BLaER1 treated with 17β-estradiol and CSF1 and Interleukin-3, amounts not matched to agents 10 nM and 100 nM (cell line): ENCODE measurements around the gene BICDL2.

Experiments
- H3K27ac ChIP-seq, 11 experiments: shearing (Covaris generic); formaldehyde crosslinking; 2 replicates each; pipeline ENCODE4 v1.8.1; 2022
- H3K27me3 ChIP-seq, 11 experiments: shearing (Covaris generic); formaldehyde crosslinking; 2 replicates each; pipeline ENCODE4 v1.8.1; 2022
- H3K36me3 ChIP-seq, 11 experiments: shearing (Covaris generic); formaldehyde crosslinking; 2 replicates each; pipeline ENCODE4 v1.8.1; 2022
- H3K4me1 ChIP-seq, 10 experiments: shearing (Covaris generic); formaldehyde crosslinking; 2 replicates each; pipeline ENCODE4 v1.8.1; 2022
- H3K4me2 ChIP-seq, 11 experiments: shearing (Covaris generic); formaldehyde crosslinking; 2 replicates each; pipeline ENCODE4 v1.8.1; 2022
- H3K4me3 ChIP-seq, 10 experiments: shearing (Covaris generic); formaldehyde crosslinking; 2 replicates each; pipeline ENCODE4 v1.8.1; 2022
- H3K9ac ChIP-seq, 11 experiments: shearing (Covaris generic); formaldehyde crosslinking; 2 replicates each; pipeline ENCODE4 v1.8.1; 2022
- H3K9me3 ChIP-seq, 11 experiments: shearing (Covaris generic); formaldehyde crosslinking; replicated peaks in 1 of 11; 2 replicates each; pipeline ENCODE4 v1.8.1; 2022
- H4K20me1 ChIP-seq, 11 experiments: shearing (Covaris generic); formaldehyde crosslinking; 2 replicates each; pipeline ENCODE4 v1.8.1; 2022
- Cebpa-rat ChIP-seq, 11 experiments: shearing (Covaris generic); IDR thresholded peaks; 2 replicates each; pipeline ENCODE4 v1.8.1; 2022

Gene BICDL2

DNA sequence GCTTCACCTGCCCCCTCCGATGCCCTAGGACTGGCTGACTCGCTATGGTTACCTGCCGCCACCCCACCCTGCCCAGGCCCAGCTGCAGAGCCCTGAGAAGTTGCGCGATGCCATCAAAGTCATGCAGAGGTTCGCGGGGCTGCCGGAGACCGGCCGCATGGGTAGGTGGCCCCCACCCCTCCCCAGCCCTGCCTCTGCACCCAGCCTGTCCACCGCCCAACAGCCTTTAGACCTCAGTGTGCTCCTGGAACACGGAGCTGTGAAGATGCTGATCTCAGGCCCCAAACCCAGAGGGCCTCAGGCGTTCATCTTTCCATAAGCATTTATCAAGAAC is 10.6 kb upstream of the BICDL2 start:
- peak overlapping the region in 2 of 10 experiments; percentile 66 to 71; a peak in 1 of 20 replicates for H3K4me3 ChIP-seq

DNA sequence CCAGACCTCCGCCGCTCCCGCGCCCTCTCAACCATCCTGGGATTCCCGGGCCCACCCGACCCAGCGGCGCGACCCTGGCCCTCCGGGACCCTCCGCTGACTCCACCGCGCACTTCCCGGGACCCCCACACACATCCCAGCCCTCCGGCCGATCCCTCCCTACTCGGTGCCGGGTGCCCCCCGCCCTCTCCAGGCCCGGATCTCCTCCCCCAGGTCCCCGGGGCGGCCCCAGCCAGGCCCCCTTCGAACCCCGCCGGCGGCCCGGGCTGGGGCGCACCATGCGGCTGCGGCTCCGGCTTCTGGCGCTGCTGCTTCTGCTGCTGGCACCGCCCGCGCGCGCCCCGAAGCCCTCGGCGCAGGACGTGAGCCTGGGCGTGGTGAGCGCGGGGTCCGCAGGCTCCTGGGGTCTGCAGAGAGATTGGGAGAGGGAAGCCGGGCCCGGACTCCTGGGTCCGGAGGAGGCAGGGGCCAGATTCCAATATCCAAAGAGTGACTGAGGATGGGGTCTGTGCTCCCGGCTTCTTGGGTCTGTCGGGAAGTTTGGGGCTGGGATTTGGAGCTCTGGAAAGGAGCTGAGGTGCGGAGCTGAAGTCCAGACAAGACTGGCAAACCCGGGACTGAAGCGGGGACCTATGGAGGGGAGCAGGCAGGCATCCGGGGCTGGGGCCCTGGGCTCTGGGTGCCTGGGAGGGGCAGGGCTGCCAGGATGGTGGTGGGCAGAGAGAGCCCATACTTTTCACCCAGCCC is 10.1 kb upstream of the BICDL2 start:
- peaks cover 42 to 77% (median 63%) of the 10 kb centered on the region in 10 experiments for H3K4me1 ChIP-seq
- H3K9me3 ChIP-seq: no peaks in the 10 kb centered on the region
- peak overlapping the region; percentile 97 to 100 (median 99) for H3K4me2 ChIP-seq
- peak overlapping the region in 3 of 11 experiments; percentile 25 to 61 (median 41); a peak in 4 of 22 replicates for H3K27ac ChIP-seq
- H4K20me1 ChIP-seq: peaks cover 0 to 29% (median 5%) of the 10 kb centered on the region in 11 experiments; a peak in 8 of 22 replicates
- peaks cover 86 to 97% (median 91%) of the 10 kb centered on the region in 11 experiments for H3K27me3 ChIP-seq
- H3K36me3 ChIP-seq: peaks cover 0 to 7% (median 0%) of the 10 kb centered on the region in 11 experiments; a peak in 1 of 22 replicates
- peak overlapping the region; percentile 52 to 75 (median 62); a peak in 19 of 20 replicates for H3K4me3 ChIP-seq
- no peak for TF ChIP-seq Cebpa-rat (IDR thresholded peaks at IDR 0.05)
- H3K9ac ChIP-seq: peak overlapping the region in 10 of 11 experiments; percentile 39 to 75 (median 69); a peak in 13 of 22 replicates

More for the DNA sequence above, 10.6 kb upstream of the BICDL2 start:
- Histone ChIP-seq H3K4me1 (peaks cover 47 to 81% (median 68%) of the 10 kb centered on the region in 10 experiments), H3K27me3 (peaks cover 81 to 91% (median 85%) of the 10 kb centered on the region in 11 experiments), H4K20me1 (peaks cover 0 to 29% (median 5%) of the 10 kb centered on the region in 11 experiments; a peak in 8 of 22 replicates), H3K36me3 (peaks cover 0 to 8% (median 0%) of the 10 kb centered on the region in 11 experiments; a peak in 1 of 22 replicates), H3K27ac (peak overlapping the region in 1 of 11 experiments; percentile 61; a peak in 1 of 22 replicates), H3K9ac (no peak overlapping the region), H3K9me3 (no peaks in the 10 kb centered on the region), H3K4me2 (peak overlapping the region in 9 of 11 experiments; percentile 97 to 100 (median 99); a peak in 8 of 22 replicates)
- no peak for TF ChIP-seq Cebpa-rat (IDR thresholded peaks at IDR 0.05)

DNA sequence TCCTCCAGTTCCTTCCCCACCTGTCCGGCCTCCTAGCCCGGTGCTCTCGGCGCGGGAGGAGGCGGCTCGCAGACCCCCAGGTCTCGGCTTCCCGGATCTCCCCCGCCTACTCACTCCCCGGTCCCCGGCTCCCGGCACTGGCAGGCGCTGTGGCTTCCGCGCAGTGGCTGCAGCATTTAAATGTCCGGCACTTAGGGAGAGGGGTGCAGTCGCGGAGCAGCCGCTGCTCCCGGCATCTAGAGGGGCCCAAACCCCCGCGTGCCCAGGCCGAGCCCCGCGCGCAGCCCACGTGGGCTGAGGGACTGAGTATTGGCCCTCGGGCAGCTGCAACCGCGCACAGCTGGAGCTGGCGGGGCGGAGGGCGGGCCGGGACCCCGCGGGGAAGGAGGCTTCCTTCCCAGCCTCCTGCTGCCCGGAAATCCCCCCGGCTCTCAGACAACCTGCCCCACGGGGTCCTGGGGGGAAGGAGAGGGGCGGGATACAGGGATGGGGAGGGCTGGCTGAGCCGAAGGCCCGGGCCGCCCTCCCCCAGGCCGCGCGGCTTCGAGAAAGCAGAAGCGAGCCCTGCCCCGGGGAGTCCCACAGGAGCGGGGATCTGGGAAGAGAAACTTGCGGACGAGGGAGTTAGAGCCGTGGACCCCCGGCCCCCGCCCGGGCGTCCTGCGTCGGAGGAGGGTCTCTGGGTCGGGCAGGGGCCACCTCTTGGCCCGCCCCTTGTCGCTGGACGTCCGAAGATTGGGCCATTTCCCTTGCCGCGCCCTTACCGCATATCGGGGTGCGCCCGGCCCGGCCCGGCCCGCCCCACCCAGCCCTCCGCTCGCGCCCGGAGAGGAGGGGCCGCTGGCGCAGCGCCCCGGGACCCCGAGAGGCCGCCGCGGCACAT is 9.3 kb upstream of the BICDL2 start, which contains the start of gene MMP25:
Gene MMP25, plus strand, starts transcription at position 804 of the 883 bp plus-strand sequence. CDS start 357 bp downstream, outside the sequence.
- Histone ChIP-seq H3K9me3 (no peaks in the 10 kb centered on the region), H3K9ac (peak within 1 kb of the TSS; percentile 39 to 75 (median 69); a peak in 20 of 22 replicates), H3K4me2 (peak within 1 kb of the TSS; percentile 97 to 100 (median 99)), H3K4me1 (peaks cover 34 to 69% (median 54%) of the 10 kb centered on the region in 10 experiments), H3K4me3 (peak within 1 kb of the TSS; percentile 52 to 75 (median 62)), H4K20me1 (peaks cover 0 to 29% (median 5%) of the 10 kb centered on the region in 11 experiments; a peak in 8 of 22 replicates), H3K27ac (peak within 1 kb of the TSS in 9 of 11 experiments; percentile 25 to 62 (median 52); a peak in 15 of 22 replicates), H3K27me3 (peaks cover 91 to 100% (median 99%) of the 10 kb centered on the region in 11 experiments), H3K36me3 (no peaks in the 10 kb centered on the region)
- TF ChIP-seq Cebpa-rat (IDR thresholded peaks at IDR 0.05): no peak

DNA sequence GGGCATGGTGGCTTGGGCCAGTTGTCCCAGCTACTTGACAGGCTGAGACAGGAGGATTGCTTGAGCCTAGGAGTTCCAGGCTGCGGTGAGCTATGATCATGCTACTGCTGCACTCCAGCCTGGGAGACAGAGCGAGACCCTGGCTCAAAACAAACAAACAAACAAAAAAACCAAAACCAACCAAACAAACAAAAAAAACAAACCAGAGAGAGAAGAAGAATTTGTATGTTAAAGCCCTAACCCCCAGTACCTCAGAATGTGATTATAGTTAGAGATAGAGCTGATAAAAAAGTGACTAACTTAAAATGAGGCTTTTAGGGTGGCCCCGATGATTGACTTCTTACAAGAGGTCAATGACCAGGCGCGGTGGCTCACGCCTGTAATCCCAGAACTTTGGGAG is 8.0 kb upstream of the BICDL2 start:
- no peak for TF ChIP-seq Cebpa-rat (IDR thresholded peaks at IDR 0.05)
- Histone ChIP-seq H3K9me3 (no peaks in the 10 kb centered on the region), H3K9ac (no peak overlapping the region), H3K4me3 (peak overlapping the region in 7 of 10 experiments; percentile 61 to 75 (median 63); a peak in 7 of 20 replicates), H3K27ac (no peak overlapping the region), H3K4me2 (peak overlapping the region; percentile 97 to 100 (median 99); a peak in 20 of 22 replicates), H4K20me1 (peaks cover 0 to 29% (median 5%) of the 10 kb centered on the region in 11 experiments; a peak in 8 of 22 replicates), H3K27me3 (peaks cover 89 to 100% (median 100%) of the 10 kb centered on the region in 11 experiments), H3K36me3 (no peaks in the 10 kb centered on the region), H3K4me1 (peaks cover 22 to 56% (median 42%) of the 10 kb centered on the region in 10 experiments)

- no peaks in the 10 kb centered on the region for H3K36me3 ChIP-seq
- H3K4me1 ChIP-seq: peaks cover 13 to 36% (median 24%) of the 10 kb centered on the region in 10 experiments; a peak in 19 of 20 replicates
- H3K27ac ChIP-seq: no peak overlapping the region
- peaks cover 89 to 100% (median 100%) of the 10 kb centered on the region in 11 experiments for H3K27me3 ChIP-seq
- H4K20me1 ChIP-seq: peaks cover 0 to 26% (median 8%) of the 10 kb centered on the region in 11 experiments; a peak in 9 of 22 replicates
- peak overlapping the region in 4 of 11 experiments; percentile 4 to 31 (median 14); a peak in 5 of 22 replicates for H3K4me2 ChIP-seq
- no peak overlapping the region for H3K4me3 ChIP-seq
- no peak overlapping the region for H3K9ac ChIP-seq
- H3K9me3 ChIP-seq: no peaks in the 10 kb centered on the region
- TF ChIP-seq Cebpa-rat (IDR thresholded peaks at IDR 0.05): peak in 1 of 11 experiments; percentile 37; a peak in 1 of 22 replicates
These were observed 5.6 kb upstream of the BICDL2 start for GRCh38 chr16:3042376-3042775.

DNA sequence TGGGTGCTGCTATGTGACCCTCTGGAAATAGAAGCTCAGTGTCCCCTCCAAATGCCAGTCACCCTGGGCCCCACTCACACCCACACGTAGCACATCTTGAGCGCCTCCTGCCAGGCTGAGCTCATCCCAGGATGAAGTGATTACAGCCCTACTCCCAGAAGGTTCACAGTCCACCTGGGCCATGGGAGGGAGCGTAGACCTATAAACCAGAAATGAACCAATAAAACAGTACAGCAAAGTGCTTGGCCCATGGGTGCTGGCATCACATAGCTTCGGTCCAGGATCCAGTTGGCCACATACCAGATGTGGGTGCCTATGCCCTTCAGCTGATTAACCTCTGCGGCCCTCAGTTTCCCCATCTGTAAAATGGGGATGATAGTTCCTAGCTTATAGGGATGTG is 2.2 kb upstream of the BICDL2 start:
- Histone ChIP-seq H3K4me2 (no peak overlapping the region), H3K9ac (no peak overlapping the region), H3K9me3 (no peaks in the 10 kb centered on the region), H3K27me3 (peaks cover 93 to 100% (median 100%) of the 10 kb centered on the region in 11 experiments), H3K4me1 (peaks cover 10 to 26% (median 13%) of the 10 kb centered on the region in 10 experiments; a peak in 18 of 20 replicates), H3K27ac (no peak overlapping the region), H4K20me1 (peaks cover 0 to 32% (median 7%) of the 10 kb centered on the region in 11 experiments; a peak in 11 of 22 replicates), H3K4me3 (no peak overlapping the region), H3K36me3 (no peaks in the 10 kb centered on the region)
- TF ChIP-seq Cebpa-rat (IDR thresholded peaks at IDR 0.05): no peak

GRCh38 chr16:3038256-3038655 is 1.5 kb upstream of the BICDL2 start:
- H3K27me3 ChIP-seq: peaks cover 93 to 100% (median 100%) of the 10 kb centered on the region in 11 experiments
- peak in 3 of 11 experiments; percentile 31 to 46 (median 37); a peak in 3 of 22 replicates for TF ChIP-seq Cebpa-rat (IDR thresholded peaks at IDR 0.05)
- no peak overlapping the region for H3K4me3 ChIP-seq
- no peak overlapping the region for H3K9ac ChIP-seq
- H3K36me3 ChIP-seq: no peaks in the 10 kb centered on the region
- H3K4me2 ChIP-seq: no peak overlapping the region
- H3K27ac ChIP-seq: no peak overlapping the region
- H3K9me3 ChIP-seq: no peaks in the 10 kb centered on the region
- H4K20me1 ChIP-seq: peaks cover 0 to 39% (median 7%) of the 10 kb centered on the region in 11 experiments; a peak in 11 of 22 replicates
- peaks cover 10 to 28% (median 13%) of the 10 kb centered on the region in 10 experiments; a peak in 18 of 20 replicates for H3K4me1 ChIP-seq
